ENCODE results near the gene CEP170.

The CEP170 gene

DNA sequence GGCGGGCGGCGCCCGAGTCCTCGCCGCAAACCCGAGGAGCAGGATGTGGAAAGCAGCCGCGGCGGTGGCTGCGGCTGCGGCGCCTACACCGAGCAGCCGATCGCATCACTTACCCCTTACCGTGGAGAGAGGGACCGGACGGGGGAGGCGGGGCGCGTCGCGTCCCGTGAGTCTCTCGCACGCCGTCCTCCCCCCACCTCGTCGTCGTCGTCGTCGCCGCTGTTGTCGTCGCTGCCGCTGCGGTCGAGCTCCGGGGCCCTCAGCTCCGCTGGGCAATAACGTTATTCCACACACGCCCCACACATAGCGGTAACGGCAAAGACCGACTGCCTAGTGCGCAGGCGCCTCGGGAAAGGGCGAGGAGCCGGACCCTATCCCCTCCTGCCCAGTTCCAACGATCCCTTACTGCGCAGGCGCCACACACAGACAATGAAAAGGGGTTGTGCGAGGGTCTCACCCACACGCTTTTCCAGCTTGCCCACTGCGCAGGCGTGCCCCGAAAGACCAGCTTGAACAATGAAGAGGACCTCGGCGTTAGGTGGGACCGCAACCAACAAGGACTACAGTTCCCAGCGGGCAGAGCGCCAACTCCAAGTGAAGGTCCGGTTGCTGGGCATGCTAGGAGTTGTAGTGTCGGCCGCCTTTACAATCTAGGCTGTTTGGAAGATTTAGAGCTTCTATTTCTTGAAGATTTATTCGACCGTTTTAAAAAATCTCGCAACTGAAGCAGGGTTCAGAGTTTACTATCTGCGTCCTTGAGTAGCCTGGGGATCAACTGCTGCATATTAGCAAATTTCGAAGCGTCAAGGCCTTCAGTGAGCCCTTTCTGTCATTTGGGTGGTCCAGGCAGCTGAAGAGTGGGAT is at the start of gene CEP170:
Gene CEP170, minus strand, starts transcription at position 355 of the 864 bp plus-strand sequence. CDS start 30,001 bp downstream, outside the sequence.
- peak; percentile 90 for DNase-seq

DNA sequence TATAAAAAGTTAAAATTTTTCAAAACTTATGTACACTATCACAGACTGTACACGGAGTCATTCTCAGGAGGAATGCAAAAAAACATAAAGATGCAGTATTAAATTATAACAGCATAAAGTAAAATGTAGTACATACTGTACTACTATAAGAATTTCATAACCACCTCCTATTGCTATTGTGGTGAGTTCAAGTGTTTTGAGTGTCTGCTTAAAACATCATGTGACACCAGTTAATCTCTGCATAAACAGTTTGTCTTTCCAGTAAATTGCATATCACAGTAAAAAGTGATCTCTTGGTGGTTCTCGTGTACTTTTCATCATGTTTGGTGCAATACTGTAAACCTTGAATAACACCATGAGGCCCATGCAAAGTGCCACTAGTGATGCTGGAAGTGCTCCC is 46.0 kb upstream of the CEP170 start:
- no peak for DNase-seq

DNA sequence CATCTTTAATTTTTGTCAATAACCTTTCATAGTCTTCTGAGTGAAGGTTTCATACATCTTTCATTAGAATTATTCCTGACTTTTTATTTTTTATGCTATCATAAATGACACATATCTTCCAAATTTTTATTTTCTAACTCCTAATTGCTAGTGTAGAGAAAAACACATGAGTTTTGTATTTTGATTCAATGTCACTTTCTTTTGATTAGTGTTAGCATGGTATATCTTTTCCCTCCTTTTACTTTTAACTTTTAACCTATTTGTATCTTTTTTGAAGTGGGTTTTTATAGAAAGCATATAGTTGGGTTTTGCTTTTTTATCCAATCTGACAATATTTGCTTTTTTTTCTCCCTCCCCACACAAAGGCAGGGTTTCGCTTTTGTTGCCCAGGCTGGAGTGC is 44.0 kb upstream of the CEP170 start:
- DNase-seq, result no peak

DNA sequence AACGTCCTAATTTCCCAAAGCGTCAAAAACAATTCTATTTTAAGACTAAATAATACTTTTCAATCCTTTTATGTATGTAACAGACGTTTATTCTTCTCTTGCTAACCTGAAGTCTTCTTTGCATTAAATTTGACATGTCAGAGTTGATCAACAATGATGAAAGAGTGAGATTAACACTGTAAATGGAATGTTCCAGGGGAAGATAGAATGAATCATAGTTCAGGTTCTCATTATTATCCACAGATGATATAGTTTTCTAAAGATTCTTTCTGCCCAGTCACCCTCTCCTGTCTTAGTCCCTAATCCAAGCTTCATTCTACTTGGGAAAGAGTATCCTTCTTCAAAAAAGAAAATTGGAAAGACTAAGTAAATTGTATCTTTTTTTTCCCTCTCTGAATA is 39.6 kb upstream of the CEP170 start:
- DNase-seq, result no peak

DNA sequence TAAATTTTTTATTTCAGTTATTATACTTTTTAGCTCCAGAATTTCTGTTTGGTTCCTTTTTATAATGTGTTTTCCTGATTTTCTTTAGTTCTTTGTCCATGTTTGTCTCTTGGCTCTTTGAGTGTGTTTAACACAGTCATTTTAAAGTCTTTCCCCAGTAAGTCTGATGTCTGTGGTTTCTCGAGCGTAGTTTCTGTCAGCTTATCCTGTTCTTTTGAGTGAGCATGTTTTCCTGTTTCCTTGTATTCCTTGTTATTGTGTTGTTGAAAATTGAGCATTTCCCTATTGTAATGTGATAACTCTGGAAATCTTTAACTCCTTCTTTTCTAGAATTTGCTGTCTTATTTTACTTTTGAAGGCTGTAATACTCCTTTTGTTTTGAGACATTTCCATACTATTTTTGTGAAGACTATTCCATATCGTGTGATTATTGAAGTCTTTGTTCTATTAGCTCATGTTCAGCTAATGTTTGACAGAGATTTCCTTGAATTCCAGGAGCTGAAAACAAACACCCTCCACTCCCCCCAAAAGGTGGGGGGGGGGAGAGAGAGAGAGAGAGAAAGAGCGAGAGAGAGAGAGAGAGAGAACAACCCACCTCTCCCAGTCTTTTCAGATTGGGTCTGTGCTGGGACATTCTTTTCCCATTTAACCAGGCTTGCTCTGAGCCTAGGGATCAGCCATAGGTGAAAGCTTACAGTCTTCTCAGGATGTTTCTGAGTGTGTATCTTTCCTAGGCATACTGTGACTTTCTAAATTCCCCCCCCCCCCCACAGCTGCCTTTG is 39.1 kb upstream of the CEP170 start:
- DNase-seq, result no peak

DNA sequence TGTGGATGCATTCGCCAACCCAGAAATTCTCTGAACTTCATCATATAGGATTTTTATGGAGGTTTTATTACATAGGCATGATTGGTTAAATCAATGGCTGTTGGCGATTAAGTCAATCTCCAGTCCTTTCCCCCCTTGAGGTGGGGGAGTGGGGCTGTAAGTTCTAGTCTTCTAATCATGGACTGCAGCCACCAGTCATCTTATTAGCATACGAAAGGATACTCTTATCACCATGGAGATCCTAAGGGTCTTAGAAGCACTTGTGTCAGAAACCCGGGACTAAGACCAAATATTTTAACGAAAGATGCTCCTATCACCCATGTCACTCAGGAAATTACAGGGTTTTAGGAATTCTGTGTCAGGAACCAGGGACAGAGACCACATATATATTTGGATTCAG is 37.0 kb upstream of the CEP170 start:
- no peak for DNase-seq

DNA sequence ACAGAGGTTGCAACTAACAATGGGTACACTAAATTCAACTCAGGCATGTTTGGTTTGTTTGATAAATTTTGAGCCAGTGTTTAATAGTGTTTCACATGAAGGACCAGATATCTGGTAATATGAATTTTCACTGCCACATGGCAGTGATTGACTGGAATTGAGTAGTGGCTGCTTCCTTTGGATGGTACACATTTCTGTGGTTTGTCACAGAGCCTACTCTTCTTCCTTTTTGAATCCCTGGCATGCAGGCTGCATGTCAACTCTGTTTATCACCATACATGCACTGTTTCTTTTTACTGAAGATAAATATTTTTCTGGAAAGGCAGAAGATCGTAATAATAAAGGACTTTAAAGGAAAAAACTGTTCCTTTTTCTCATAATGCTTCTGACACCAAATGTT is 36.2 kb upstream of the CEP170 start:
- no peak for DNase-seq

DNA sequence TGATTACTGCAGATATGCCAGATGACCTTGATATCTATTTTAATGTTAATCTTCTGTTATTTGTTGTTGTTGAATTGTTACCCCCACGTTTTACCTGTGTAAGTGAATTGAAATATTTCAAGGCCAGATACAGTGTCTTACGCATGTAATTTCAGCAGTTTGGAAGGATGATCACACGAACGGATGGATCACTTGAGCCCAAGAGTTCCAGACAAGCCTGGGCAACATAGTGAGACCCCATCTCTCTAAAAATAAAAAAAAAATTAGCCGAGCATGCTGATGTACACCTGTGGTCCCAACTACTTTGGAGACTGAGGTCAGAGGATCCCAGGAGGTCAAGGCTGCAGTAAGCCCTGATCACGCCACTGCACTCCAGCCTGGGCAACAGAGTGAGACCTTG is 33.0 kb upstream of the CEP170 start:
- DNase-seq, result no peak

DNA sequence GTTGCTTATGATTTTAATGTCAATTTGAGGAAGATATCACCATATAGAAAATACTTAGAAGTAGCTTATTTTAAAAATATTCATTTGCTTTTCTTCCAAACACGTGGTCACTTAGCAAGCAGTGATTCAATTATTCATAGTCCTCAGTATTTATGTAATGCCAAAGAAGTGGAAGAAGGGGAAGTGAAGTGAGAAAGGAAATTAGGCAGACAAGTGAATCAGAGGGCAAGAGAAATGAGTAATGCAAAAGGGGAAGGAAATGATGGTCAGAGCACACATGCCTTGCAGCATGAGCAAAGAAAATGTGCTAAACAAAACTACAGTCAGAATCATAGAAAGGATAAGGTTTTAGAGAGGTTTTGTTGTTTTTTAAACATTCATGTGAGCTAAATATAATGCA is 32.6 kb upstream of the CEP170 start:
- peak; percentile 24 for DNase-seq

DNA sequence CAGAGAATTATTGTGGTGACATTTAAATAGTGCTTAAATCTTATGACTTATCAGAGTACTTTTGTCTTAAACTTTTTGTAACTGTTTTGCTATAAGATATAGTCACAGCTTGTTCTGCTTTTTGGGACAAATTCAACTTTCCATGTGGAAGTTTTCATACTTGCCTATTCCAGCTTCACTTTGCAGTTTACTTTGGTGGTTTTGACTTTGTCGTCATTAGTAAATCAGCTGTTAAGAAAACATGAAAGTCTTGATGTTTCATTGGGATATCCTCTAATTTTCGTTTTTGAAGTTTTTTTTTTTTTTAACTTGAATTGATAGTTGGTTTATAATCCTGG is 32.0 kb upstream of the CEP170 start:
- no peak for DNase-seq

DNA sequence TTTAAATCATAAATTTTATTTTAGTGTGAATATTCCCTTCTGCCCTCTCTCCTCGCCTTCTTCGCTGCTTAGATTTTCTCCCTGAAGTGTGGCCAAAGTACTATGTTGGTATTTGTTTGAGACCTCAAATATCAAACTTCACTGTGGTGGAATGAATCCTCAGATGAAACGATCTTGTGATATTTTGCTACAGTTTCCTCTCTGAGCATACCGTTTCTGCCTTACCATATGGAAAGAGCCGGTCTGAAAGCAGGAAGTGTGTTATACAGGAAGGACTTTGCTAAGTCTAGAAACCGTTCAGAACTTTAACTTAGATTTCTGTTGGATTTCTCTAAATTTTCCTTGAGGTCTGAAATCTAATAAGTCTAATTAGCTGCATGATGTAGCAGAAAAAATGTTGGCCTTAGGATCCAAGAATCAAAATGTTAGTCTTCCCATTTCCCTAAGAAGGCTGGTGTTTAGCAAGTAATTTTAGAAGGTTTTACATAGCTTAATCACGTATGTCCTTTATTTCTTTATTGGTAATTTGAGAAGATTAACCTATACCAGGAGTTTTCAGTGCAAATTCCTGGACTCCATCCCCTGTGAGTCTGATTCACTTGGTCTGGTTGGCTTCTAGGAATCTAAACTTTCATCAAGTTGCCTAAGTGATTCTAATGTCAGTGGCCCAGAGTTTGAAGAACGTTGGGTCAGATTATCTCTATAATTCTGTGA is 31.5 kb upstream of the CEP170 start:
- DNase-seq, result no peak

DNA sequence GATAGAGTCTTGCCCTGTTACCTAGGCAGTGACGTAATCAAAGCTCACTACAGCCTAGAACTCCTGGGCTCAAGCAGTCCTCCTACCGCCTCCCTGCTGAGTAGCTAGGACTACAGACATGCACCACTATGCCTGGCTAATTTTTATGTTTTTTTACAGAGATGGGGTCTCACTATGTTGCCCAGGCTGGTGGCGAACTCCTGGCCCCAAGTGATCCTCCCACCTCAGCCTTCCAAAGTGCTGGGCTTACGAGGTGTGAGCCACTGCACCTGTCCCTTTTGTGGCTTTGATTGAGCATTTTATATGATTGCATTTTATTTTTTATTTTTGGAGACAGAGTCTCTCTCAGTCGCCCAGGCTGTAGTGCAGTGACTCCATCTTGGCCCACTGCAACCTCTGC is 26.6 kb upstream of the CEP170 start:
- no peak for DNase-seq

DNA sequence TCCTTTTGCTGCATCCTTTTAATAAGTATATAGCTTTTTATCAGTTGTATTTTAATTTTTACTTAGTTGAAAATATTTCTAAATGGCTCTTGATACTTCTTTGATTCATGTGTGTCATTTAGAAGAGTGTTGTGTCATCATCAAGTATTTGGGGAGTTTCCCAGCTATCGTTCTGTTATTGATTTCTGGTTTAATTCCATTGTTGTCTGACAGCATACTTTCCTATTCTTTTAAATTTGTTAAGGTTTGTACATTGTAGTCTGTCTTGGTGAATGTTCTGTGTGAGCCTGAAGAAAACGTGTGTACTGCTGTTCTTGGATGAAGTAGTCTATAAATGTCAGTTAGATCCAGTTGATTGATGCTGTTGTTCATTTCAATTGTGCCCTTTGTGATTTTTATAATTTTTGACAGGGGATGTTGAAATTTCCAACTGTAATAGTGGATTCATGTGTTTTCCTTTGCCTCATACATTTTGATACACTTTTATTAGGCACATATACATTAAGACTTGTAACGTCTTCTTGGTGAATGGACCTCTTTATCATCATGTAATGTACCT is 25.6 kb upstream of the CEP170 start:
- DNase-seq, result no peak

DNA sequence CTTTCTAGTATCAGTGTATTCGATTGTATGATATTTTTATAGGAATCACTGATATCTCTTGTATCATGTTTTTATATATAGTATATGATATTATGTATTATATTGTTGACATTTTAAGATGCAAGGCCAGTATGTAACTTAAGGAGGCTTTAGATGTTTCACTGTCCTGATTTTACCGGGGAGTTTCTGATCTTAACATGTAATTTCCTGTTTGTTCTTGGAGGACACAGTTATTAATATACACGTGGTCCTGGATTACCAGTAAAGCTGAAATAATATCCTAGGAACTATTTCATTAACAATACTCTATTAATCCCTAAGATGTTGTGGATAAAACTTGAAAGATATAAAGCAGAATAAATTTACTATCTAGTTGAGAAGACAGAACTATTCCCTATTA is 20.2 kb upstream of the CEP170 start:
- DNase-seq, result no peak

DNA sequence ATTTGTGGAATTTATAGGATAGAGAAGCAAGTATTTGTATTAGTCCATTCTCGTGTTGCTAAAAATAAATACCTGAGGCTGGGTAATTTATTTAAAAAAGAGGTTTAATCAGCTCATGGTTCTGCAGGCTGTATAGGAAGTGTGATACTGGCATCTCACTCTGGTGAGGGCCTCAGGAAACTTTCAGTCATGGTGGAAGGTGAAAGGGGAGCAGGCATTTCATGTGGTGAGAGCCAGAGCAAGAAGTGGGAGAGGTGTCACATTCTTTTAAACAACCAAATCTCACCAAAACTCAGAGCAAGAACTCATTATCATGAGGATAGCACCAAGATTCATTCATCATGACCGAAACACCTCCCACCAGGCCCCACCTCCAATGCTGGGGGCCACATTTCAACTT is 18.9 kb upstream of the CEP170 start:
- no peak for DNase-seq

DNA sequence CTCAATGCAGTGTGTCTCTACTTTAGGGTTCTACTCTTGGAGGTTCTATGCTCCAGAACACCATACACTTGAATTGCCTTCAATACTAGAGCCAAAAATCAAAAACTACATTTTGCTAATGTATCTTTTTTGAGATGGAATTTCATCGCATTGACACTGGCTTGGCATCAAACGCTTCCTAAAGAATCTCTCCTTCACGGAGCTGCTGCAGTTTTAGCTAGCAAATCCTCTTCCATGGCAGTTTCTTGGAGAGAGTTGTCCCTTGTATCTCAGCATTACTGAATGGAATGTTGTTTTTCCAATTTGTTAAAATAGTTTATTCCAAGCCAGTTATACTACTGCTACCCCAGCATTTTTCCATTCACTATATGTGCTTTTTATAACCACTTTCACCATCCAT is 18.4 kb upstream of the CEP170 start:
- no peak for DNase-seq

DNA sequence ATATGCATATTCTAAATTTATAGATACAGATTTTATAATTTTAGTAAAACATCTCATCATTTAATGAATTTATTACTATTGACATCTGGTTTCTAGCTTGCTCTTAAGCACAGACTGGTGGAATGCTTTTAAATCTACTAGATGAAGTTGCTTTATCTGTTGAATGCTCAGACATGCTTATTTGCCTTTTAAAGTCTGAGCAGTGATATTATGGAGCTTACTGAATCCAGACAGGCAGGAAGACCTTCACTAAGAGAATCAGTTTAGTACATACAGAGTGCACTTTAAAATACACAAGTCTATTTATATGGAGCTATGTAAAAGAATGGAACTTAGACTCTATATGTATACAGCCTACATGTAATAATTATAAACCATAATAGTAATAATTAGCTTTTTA is 17.3 kb upstream of the CEP170 start:
- DNase-seq, result no peak

DNA sequence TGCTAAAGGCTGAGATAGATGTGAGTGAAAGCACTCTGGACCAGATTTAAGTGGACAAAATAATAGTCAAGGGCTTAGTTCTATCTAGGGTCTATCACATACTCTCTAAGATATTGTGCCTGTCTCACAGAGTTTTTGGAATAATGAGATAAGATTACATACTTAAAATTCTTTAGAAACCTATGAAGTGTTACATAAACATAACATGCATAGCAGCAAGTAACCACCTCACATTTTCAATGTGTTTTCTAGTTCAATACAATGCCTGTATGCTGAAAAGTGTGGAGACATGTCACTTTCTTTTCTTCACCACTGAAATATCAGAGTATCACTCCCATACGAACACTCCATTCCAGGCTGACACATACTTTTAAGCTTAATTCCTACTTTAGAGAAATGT is 16.9 kb upstream of the CEP170 start:
- no peak for DNase-seq

DNA sequence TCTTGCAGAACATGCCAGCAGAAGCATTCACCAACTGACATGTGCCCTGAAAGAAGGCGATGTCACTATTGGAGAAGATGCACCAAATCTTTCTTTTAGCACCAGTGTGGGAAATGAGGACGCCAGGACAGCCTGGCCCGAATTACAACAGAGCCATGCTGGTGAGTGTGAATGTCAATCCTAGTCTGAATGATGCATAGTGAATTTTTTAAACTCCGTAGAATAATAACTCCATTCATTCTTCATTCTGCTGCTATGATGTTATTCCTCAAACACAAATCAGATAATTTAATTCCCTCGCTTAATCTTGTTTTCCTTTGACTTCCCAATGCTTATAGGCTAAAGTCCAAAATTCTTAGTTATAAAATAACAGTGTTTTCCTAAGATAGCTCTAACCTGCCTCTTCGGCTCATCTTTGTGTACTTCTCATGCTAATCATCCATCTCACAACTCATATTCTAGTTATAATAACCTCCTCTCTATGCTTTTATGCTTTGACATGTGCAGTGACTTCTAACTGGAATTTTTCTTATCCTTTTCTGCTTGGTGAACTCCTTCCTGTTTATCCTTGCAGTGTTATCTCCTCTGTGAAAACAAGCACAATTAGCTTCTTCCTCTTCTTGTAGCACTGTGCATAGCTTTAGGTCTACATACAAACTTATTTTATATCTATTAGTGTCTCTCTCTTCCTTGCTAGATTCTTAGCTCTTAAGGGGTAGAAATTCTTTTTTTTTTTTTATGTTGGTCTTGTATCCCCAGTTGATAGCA is 15.2 kb upstream of the CEP170 start:
- DNase-seq, result no peak

DNA sequence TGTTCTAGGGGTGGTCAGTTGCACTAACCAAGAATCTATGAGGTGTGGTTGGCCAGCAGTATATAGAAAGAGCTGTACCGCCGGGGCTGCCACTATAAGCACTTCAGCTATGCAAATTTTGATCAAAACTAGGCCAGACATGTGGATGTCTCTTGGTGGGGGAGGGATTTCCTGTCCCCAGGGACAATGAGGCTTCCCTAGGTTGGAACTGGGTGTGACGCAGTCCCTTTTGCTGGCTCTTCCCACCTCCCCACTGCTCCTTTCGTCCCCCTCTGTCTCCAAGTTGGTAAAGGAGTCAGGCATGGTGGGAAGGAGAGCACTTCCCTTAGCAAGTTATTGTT is 14.3 kb upstream of the CEP170 start:
- no peak for DNase-seq

DNA sequence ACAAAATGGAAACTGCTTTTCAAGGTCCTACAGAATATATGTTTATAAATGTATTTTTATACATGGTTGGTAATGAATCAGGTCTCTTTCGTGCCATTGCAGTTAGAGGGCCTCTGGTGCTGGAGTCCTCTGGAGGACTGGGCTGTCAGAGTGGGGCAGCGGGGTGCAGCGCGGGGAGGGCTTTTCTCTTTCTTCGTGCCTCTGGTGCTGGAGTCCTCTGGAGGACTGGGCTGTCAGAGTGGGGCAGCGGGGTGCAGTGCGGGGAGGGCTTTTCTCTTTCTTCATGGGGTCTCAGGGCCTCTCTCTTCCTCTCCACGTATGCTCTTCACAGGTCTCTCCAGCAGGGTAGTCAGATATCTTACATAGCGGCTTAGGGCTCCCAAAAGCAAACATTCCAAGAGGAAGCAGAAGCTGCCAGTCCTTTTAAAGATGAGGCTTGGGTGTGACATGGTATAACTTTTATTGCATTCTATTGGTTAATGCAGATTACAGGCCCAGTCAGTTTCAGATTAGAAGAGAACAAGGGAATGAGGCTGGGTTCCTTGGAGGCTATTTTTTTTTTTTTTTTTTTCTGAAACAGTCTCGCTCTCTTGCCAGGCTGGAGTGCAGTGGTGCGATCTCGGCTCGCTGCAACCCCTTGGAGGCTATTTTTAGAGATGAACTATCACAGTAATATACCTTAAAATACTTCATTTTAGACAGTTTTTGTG is 13.8 kb upstream of the CEP170 start:
- DNase-seq, result no peak

All from CD4-positive, alpha-beta T cell treated with Interferon gamma for 1 hour (primary cell).